HG03103 (cell line): Measurements from ENCODE around the gene ADAMTS17.
"Not testable (repeated sequence)": the region's sequence is repeated elsewhere in the genome, so short reads cannot be mapped to it uniquely, and the experiment has no call there.

Experiments used
- ATAC-seq: cut with Tn5 transposase; IDR thresholded peaks from one replicate; pipeline ENCODE4 v1.9.1; 2021; ENCODE audit warnings: low read depth; ENCODE audit not compliant: unreplicated experiment

The ADAMTS17 gene

GRCh38 chr15:100339999-100340398 lies 1.8 kb downstream of the ADAMTS17 start:
- ATAC-seq = no peak

GRCh38 chr15:100339451-100339850 lies 2.3 kb downstream of the ADAMTS17 start:
- ATAC-seq = not testable (repeated sequence)

GRCh38 chr15:100338971-100339444 lies 2.8 kb downstream of the ADAMTS17 start:
- ATAC-seq = no peak

- no peak for ATAC-seq
Observed at GRCh38 chr15:100338247-100338646, 3.5 kb downstream of the ADAMTS17 start.

GRCh38 chr15:100337096-100338044 lies 4.4 kb downstream of the ADAMTS17 start:
- ATAC-seq = no peak

GRCh38 chr15:100336061-100336460 lies 5.7 kb downstream of the ADAMTS17 start:
- no peak for ATAC-seq

- no peak for ATAC-seq
Observed at GRCh38 chr15:100335335-100335999, 6.3 kb downstream of the ADAMTS17 start.

GRCh38 chr15:100334905-100335304 lies 6.9 kb downstream of the ADAMTS17 start:
- ATAC-seq = no peak

GRCh38 chr15:100334456-100334855 lies 7.3 kb downstream of the ADAMTS17 start:
- ATAC-seq = no peak

GRCh38 chr15:100334015-100334414 lies 7.8 kb downstream of the ADAMTS17 start:
- ATAC-seq = no peak

- no peak for ATAC-seq
Observed at GRCh38 chr15:100333236-100333635, 8.5 kb downstream of the ADAMTS17 start.

GRCh38 chr15:100332721-100333120 lies 9.1 kb downstream of the ADAMTS17 start:
- no peak for ATAC-seq

GRCh38 chr15:100332231-100332630 lies 9.5 kb downstream of the ADAMTS17 start:
- ATAC-seq = no peak

GRCh38 chr15:100330629-100331215 lies 11.1 kb downstream of the ADAMTS17 start:
- no peak for ATAC-seq

GRCh38 chr15:100330221-100330620 lies 11.6 kb downstream of the ADAMTS17 start:
- ATAC-seq = no peak

GRCh38 chr15:100328796-100329195 lies 13.0 kb downstream of the ADAMTS17 start:
- ATAC-seq = no peak

GRCh38 chr15:100318880-100319279 lies 22.9 kb downstream of the ADAMTS17 start:
- no peak for ATAC-seq

- no peak for ATAC-seq
Observed at GRCh38 chr15:100314809-100315400, 26.9 kb downstream of the ADAMTS17 start.

- no peak for ATAC-seq
Observed at GRCh38 chr15:100311833-100312476, 29.8 kb downstream of the ADAMTS17 start.

- ATAC-seq = no peak
Observed at GRCh38 chr15:100311154-100311625, 30.6 kb downstream of the ADAMTS17 start.
